ENCODE data around the gene RHCG. TPM values are rescaled to one million over a fixed set of nuclear protein-coding genes. Genes with fewer than 3 reads are reported as not detected.

RHCG gene
- total and polyA plus RNA-seq, 3 donors from 2014 or later: 0.62 to 2.0 (median 1.4) TPM

GRCh38 chr15:89486726-89487050 lies 9.7 kb downstream of the RHCG start:
- intact Hi-C loops (cut with DNase I; ENCODE audit: low total_unique reads): no loop called here
- no peak for TF ChIP-seq CTCF (IDR thresholded peaks at IDR 0.05)
- no peak for TF ChIP-seq POLR2A (IDR thresholded peaks at IDR 0.05)
- peak; percentile 22 for DNase-seq
- Histone ChIP-seq H3K27me3 (no peaks in the 10 kb centered on the region), H3K4me3 (peak overlapping the region in 1 of 2 donors; percentile 15), H3K36me3 (ENCODE audit: low read depth, missing control alignments) (no peaks in the 10 kb centered on the region), H3K9me3 (no peaks in the 10 kb centered on the region), H3K27ac (no peak overlapping the region), H3K4me1 (no peaks in the 10 kb centered on the region)
- WGBS, 2 donors: 7 to 14% methylated on average over 10 to 24 of the region's 24 CpGs

- TF ChIP-seq CTCF (IDR thresholded peaks at IDR 0.05) (no peak), POLR2A (IDR thresholded peaks at IDR 0.05) (no peak)
- DNase-seq: no peak
- no peaks in the 10 kb centered on the region for H3K27me3 ChIP-seq
- intact Hi-C loops (cut with DNase I; ENCODE audit: low total_unique reads): no loop called here
- no peak overlapping the region for H3K4me3 ChIP-seq
- H3K36me3 ChIP-seq (ENCODE audit: low read depth, missing control alignments): no peaks in the 10 kb centered on the region
- no peak overlapping the region for H3K27ac ChIP-seq
- H3K4me1 ChIP-seq: no peaks in the 10 kb centered on the region
- WGBS, 2 donors: 68 to 76% methylated on average over 6 of the region's 6 CpGs
- H3K9me3 ChIP-seq: no peaks in the 10 kb centered on the region
Measured at GRCh38 chr15:89483079-89483478, 13.3 kb downstream of the RHCG start.

- H3K4me3 ChIP-seq: no peak overlapping the region
- DNase-seq: no peak
- TF ChIP-seq CTCF (IDR thresholded peaks at IDR 0.05) (no peak), POLR2A (IDR thresholded peaks at IDR 0.05) (no peak)
- 69 to 72% methylated on average over 3 to 5 of the region's 5 CpGs for WGBS, 2 donors
- H3K4me1 ChIP-seq: no peaks in the 10 kb centered on the region
- no peak overlapping the region for H3K27ac ChIP-seq
- no peaks in the 10 kb centered on the region for H3K36me3 ChIP-seq (ENCODE audit: low read depth, missing control alignments)
- H3K9me3 ChIP-seq: no peaks in the 10 kb centered on the region
- no peaks in the 10 kb centered on the region for H3K27me3 ChIP-seq
- intact Hi-C loops (cut with DNase I; ENCODE audit: low total_unique reads): no loop called here
Measured at GRCh38 chr15:89482139-89482538, 14.2 kb downstream of the RHCG start.

GRCh38 chr15:89480505-89480904 lies 15.9 kb downstream of the RHCG start:
- no peak for DNase-seq
- Histone ChIP-seq H3K36me3 (ENCODE audit: low read depth, missing control alignments) (no peaks in the 10 kb centered on the region), H3K9me3 (no peaks in the 10 kb centered on the region), H3K4me1 (no peaks in the 10 kb centered on the region), H3K4me3 (no peak overlapping the region), H3K27ac (no peak overlapping the region), H3K27me3 (no peaks in the 10 kb centered on the region)
- intact Hi-C loops (cut with DNase I; ENCODE audit: low total_unique reads): no loop called here
- TF ChIP-seq CTCF (IDR thresholded peaks at IDR 0.05): no peak
- TF ChIP-seq POLR2A (IDR thresholded peaks at IDR 0.05): no peak
- 94 to 96% methylated on average over 3 of the region's 3 CpGs for WGBS, 2 donors

- Histone ChIP-seq H3K9me3 (no peaks in the 10 kb centered on the region), H3K27me3 (no peaks in the 10 kb centered on the region), H3K27ac (no peak overlapping the region), H3K4me1 (no peaks in the 10 kb centered on the region), H3K4me3 (no peak overlapping the region), H3K36me3 (ENCODE audit: low read depth, missing control alignments) (no peaks in the 10 kb centered on the region)
- DNase-seq: no peak
- TF ChIP-seq POLR2A (IDR thresholded peaks at IDR 0.05) (no peak), CTCF (IDR thresholded peaks at IDR 0.05) (no peak)
- WGBS, 2 donors: 76 to 78% methylated on average over 7 of the region's 7 CpGs
- intact Hi-C loops (cut with DNase I; ENCODE audit: low total_unique reads): no loop called here
Measured at GRCh38 chr15:89479173-89479572, 17.2 kb downstream of the RHCG start.
